Neural crest cell (in vitro differentiated cells): ENCODE data around the gene DCX. TPM values are rescaled to one million over a fixed set of nuclear protein-coding genes. Genes with fewer than 3 reads are reported as not detected.

ENCODE experiments used
- DNase-seq: peaks from one replicate; pipeline ENCODE4 v3.0.0; 2021; ENCODE audit warnings: low read depth, mixed read lengths, low spot score
- H3K27ac Mint-ChIP-seq: one replicate; pipeline ENCODE4 v1.8.0; 2021; ENCODE audit warnings: mild to moderate bottlenecking, mixed read lengths; ENCODE audit not compliant: unreplicated experiment
- H3K27me3 Mint-ChIP-seq: 2 replicates; pipeline ENCODE4 v1.8.0; 2021; ENCODE audit warnings: low read depth, mild to moderate bottlenecking, mixed read lengths
- H3K36me3 Mint-ChIP-seq: 2 replicates; pipeline ENCODE4 v1.8.0; 2021; ENCODE audit warnings: low read depth, mild to moderate bottlenecking, mixed read lengths
- H3K4me1 Mint-ChIP-seq: 2 replicates; pipeline ENCODE4 v1.8.0; 2021; ENCODE audit warnings: mixed read lengths
- H3K4me3 Mint-ChIP-seq: one replicate; pipeline ENCODE4 v1.8.0; 2021; ENCODE audit warnings: mild to moderate bottlenecking, mixed read lengths
- H3K9me3 Mint-ChIP-seq: 2 replicates; pipeline ENCODE4 v1.8.0; 2021; ENCODE audit warnings: mixed read lengths
- CTCF ChIP-seq: fragments of 200-600 bp; sonication (generic); conservative IDR thresholded peaks from 2 replicates; pipeline ENCODE4 v1.5.0; 2021; ENCODE audit warnings: antibody characterized with exemption, mild to moderate bottlenecking
- total RNA-seq: library from RNA; stranded (reverse); gene quantifications from 2 replicates; pipeline ENCODE4 v1.2.1, GENCODE V29; 2021

The DCX gene
- total RNA-seq, 1 donor from 2014 or later, result 80.8 TPM

- Mint-ChIP-seq H3K36me3 (peaks cover 4% of the 10 kb centered on the region), H3K27me3 (no peaks in the 10 kb centered on the region), H3K4me1 (peaks cover 16% of the 10 kb centered on the region), H3K4me3 (no peak overlapping the region), H3K27ac (no peak overlapping the region), H3K9me3 (no peaks in the 10 kb centered on the region)
- no peak for DNase-seq
- TF ChIP-seq CTCF, result no peak
These were observed 24.4 kb downstream of the DCX start for GRCh38 chrX:111387470-111388070.

- peaks cover 4% of the 10 kb centered on the region for H3K36me3 Mint-ChIP-seq
- no peak overlapping the region for H3K27ac Mint-ChIP-seq
- H3K4me1 Mint-ChIP-seq, result peaks cover 16% of the 10 kb centered on the region
- H3K9me3 Mint-ChIP-seq, result no peaks in the 10 kb centered on the region
- H3K27me3 Mint-ChIP-seq, result no peaks in the 10 kb centered on the region
- no peak for TF ChIP-seq CTCF
- H3K4me3 Mint-ChIP-seq, result no peak overlapping the region
- no peak for DNase-seq
These were observed 25.3 kb downstream of the DCX start for GRCh38 chrX:111386615-111387233.

DNA sequence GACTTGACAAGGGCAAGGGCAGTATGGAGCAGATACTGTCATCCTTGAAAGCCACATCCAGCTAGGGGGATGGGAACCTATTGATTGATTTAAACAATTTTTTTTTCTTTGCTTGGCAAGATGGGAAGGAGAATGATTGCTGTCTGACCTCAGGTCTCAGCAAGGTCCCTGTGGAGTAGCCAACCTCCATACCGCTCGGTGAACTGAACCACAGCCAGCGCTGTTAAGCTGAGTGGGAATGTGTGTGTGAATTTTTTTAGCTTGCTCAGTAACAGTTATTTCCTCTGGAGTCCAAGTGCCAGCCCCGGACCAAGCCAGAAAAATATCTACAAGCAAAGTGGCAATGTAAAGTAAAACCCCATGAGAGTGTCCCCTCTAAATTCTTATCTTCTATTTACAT, 25.9 kb downstream of the DCX start:
- H3K27me3 Mint-ChIP-seq, result no peaks in the 10 kb centered on the region
- peaks cover 2% of the 10 kb centered on the region for H3K36me3 Mint-ChIP-seq

DNA sequence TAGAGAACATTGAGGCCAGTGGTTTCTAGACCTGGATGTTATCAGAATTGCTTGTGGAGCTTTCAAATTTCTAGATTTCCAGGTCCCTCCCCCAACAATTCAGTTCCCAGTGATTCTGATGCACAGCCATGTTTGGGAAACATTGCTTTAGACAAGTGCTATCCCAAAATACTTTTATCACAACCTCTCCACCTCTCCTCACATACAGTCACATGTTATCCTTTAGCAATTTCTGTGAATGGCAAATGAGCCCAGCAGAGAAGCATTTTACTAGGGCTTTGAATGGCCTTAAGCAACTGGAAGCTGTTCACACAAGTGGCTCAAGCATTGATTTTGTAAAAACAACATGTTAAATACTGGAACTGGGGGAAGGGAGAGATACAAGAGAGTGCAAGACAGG, 29.7 kb downstream of the DCX start:
- Mint-ChIP-seq H3K4me1 (peaks cover 26% of the 10 kb centered on the region), H3K27ac (no peak overlapping the region)
- no peak for DNase-seq

More for the DNA sequence above, 25.9 kb downstream of the DCX start:
- Mint-ChIP-seq H3K4me3 (no peak overlapping the region), H3K4me1 (peaks cover 16% of the 10 kb centered on the region), H3K27ac (no peak overlapping the region), H3K9me3 (no peaks in the 10 kb centered on the region)
- DNase-seq, result no peak
- no peak for TF ChIP-seq CTCF

GRCh38 chrX:111376897-111377578, 35.0 kb downstream of the DCX start:
- TF ChIP-seq CTCF, result no peak
- Mint-ChIP-seq H3K4me1 (peaks cover 42% of the 10 kb centered on the region), H3K4me3 (peak overlapping the region; percentile 10), H3K27ac (peak overlapping the region; percentile 94), H3K9me3 (no peaks in the 10 kb centered on the region), H3K27me3 (no peaks in the 10 kb centered on the region), H3K36me3 (no peaks in the 10 kb centered on the region)
- DNase-seq, result peak; percentile 23

More for the DNA sequence above, 29.7 kb downstream of the DCX start:
- TF ChIP-seq CTCF, result no peak
- Mint-ChIP-seq H3K9me3 (no peaks in the 10 kb centered on the region), H3K4me3 (no peak overlapping the region), H3K27me3 (no peaks in the 10 kb centered on the region), H3K36me3 (no peaks in the 10 kb centered on the region)
